H1 (cell line): ENCODE results near the gene ARRDC2. TPM values are rescaled to one million over a fixed set of nuclear protein-coding genes. Genes with fewer than 3 reads are reported as not detected.

Experiments
- CTCF ChIA-PET: fragments of 300-600 bp; sonication (Branson Sonifier 250); formaldehyde crosslinking; loops from one replicate; lab custom pipeline; 2021; ENCODE audit not compliant: partially characterized antibody; lab: Charles Lee
- POLR2A ChIA-PET: fragments of 300-600 bp; sonication (Branson Sonifier 250); formaldehyde crosslinking; loops from one replicate; lab custom pipeline; 2021; ENCODE audit warnings: inconsistent platforms; ENCODE audit not compliant: partially characterized antibody; lab: Charles Lee
- DNase-seq, 2 experiments: peaks; one replicate each; pipeline versions ENCODE4 v3.0.0 to v3.0.0-alpha.2; 2010 to 2022; ENCODE audit warnings: low spot score in 2 of 2, low read depth in 1 of 2, mixed read lengths in 1 of 2
- FAIRE-seq: peaks from 2 replicates; lab custom pipeline; 2011; peaks lifted over from hg19 to GRCh38; lab: Jason Lieb, UNC
- H2AFZ ChIP-seq: 2 replicates; pipeline ENCODE4 v1.8.1; 2012; ENCODE audit warnings: low read length, inconsistent platforms
- H2AK5ac ChIP-seq: 2 replicates; pipeline ENCODE4 v1.6.1; 2013; ENCODE audit warnings: low read depth, low read length
- H2BK120ac ChIP-seq: replicated peaks from 2 replicates; pipeline ENCODE3; 2013; ENCODE audit warnings: low read depth, low read length, inconsistent platforms
- H2BK12ac ChIP-seq: 2 replicates; pipeline ENCODE4 v1.6.1; 2013; ENCODE audit warnings: low read depth, low read length
- H2BK15ac ChIP-seq: 2 replicates; pipeline ENCODE4 v1.6.1; 2013; ENCODE audit warnings: low read length
- H2BK20ac ChIP-seq: 2 replicates; pipeline ENCODE4 v1.6.1; 2013; ENCODE audit warnings: low read length
- H2BK5ac ChIP-seq: 2 replicates; pipeline ENCODE4 v1.6.1; 2013; ENCODE audit warnings: low read depth, low read length
- H3K14ac ChIP-seq: 2 replicates; pipeline ENCODE4 v1.6.1; 2013; ENCODE audit warnings: inconsistent platforms; ENCODE audit not compliant: insufficient read length
- H3K18ac ChIP-seq: 2 replicates; pipeline ENCODE4 v1.6.1; 2013; ENCODE audit warnings: low read length; ENCODE audit errors: extremely low read depth
- H3K23ac ChIP-seq: 2 replicates; pipeline ENCODE4 v1.6.1; 2013; ENCODE audit warnings: inconsistent platforms; ENCODE audit not compliant: insufficient read length
- H3K23me2 ChIP-seq: 2 replicates; pipeline ENCODE4 v1.6.1; 2013; ENCODE audit warnings: low read depth, low read length
- H3K27ac ChIP-seq: 2 replicates; pipeline ENCODE4 v1.6.1; 2011; ENCODE audit warnings: low read depth, low read length, inconsistent platforms
- H3K27me3 ChIP-seq, 4 experiments: replicated peaks in 1 of 4; 1 replicate in 1 of 4; 2 replicates in 3 of 4; pipeline versions ENCODE4 v1.6.1 to v1.8.1; 2011 to 2013; ENCODE audit warnings: low read length in 3 of 4, mild to moderate bottlenecking in 3 of 4, inconsistent platforms in 2 of 4, mixed read lengths in 2 of 4, moderate library complexity in 1 of 4; ENCODE audit not compliant: control insufficient read depth in 3 of 4, insufficient read depth in 3 of 4; ENCODE audit errors: extremely low read depth in 1 of 4
- H3K36me3 ChIP-seq, 4 experiments: 2 replicates each; pipeline versions ENCODE4 v1.6.1 to v1.8.1; 2011 to 2013; ENCODE audit warnings: mild to moderate bottlenecking in 4 of 4, low read length in 3 of 4, moderate library complexity in 2 of 4, control low read depth in 1 of 4, inconsistent platforms in 1 of 4; ENCODE audit not compliant: insufficient read depth in 4 of 4, control insufficient read depth in 2 of 4
- H3K4ac ChIP-seq: replicated peaks from 2 replicates; pipeline ENCODE3; 2013; ENCODE audit warnings: low read length, low read depth, mixed read lengths, inconsistent platforms; ENCODE audit not compliant: insufficient read length
- H3K4me1 ChIP-seq, 4 experiments: replicated peaks in 1 of 4; 1 replicate in 1 of 4; 2 replicates in 3 of 4; pipeline versions ENCODE4 v1.6.1 to v1.8.1; 2011 to 2013; ENCODE audit warnings: low read length in 3 of 4, inconsistent platforms in 2 of 4, mixed read lengths in 1 of 4; ENCODE audit not compliant: insufficient read depth in 4 of 4, control insufficient read depth in 3 of 4
- H3K4me2 ChIP-seq, 2 experiments: 2 replicates each; pipeline versions ENCODE4 v1.6.1 to v1.8.1; 2011 to 2013; ENCODE audit warnings: low read depth in 2 of 2, low read length in 2 of 2, control low read depth in 1 of 2, inconsistent platforms in 1 of 2, mild to moderate bottlenecking in 1 of 2; ENCODE audit not compliant: insufficient read depth in 1 of 2
- H3K4me3 ChIP-seq, 4 experiments: fragments of 200-600, 300-600 bp in 1 of 4; sonication (generic), shearing (Covaris generic), sonication (Bioruptor Twin) in 1 of 4; 2 replicates each; pipeline versions ENCODE4 v1.5.1 to v1.8.1; 2011 to 2016; ENCODE audit warnings: low read length in 4 of 4, low read depth in 3 of 4, control low read depth in 2 of 4, inconsistent platforms in 2 of 4, mild to moderate bottlenecking in 2 of 4, mixed read lengths in 1 of 4, moderate library complexity in 1 of 4; ENCODE audit not compliant: insufficient read depth in 2 of 4; ENCODE audit errors: extremely low read depth in 1 of 4
- H3K56ac ChIP-seq: replicated peaks from 2 replicates; pipeline ENCODE3; 2013; ENCODE audit warnings: low read depth, mild to moderate bottlenecking, mixed read lengths, low read length, inconsistent platforms; ENCODE audit not compliant: insufficient read length
- H3K79me1 ChIP-seq: 2 replicates; pipeline ENCODE4 v1.6.1; 2013; ENCODE audit warnings: low read depth, low read length, control low read depth
- H3K79me2 ChIP-seq, 2 experiments: 2 replicates each; pipeline versions ENCODE4 v1.6.1 to v1.8.1; 2012 to 2013; ENCODE audit warnings: low read length in 2 of 2, mild to moderate bottlenecking in 2 of 2, inconsistent platforms in 1 of 2; ENCODE audit not compliant: insufficient read depth in 2 of 2, control insufficient read depth in 1 of 2
- H3K9ac ChIP-seq, 4 experiments: replicated peaks in 1 of 4; 1 replicate in 1 of 4; 2 replicates in 3 of 4; pipeline versions ENCODE4 v1.6.1 to v1.8.1; 2011 to 2013; ENCODE audit warnings: low read depth in 3 of 4, low read length in 3 of 4, control low read depth in 2 of 4, mild to moderate bottlenecking in 2 of 4, moderate library complexity in 2 of 4, inconsistent platforms in 1 of 4; ENCODE audit errors: extremely low read depth in 1 of 4
- H3K9me3 ChIP-seq, 2 experiments: 2 replicates each; pipeline versions ENCODE4 v1.6.1 to v1.8.1; 2012 to 2013; ENCODE audit warnings: mild to moderate bottlenecking in 2 of 2, moderate library complexity in 2 of 2, control low read depth in 1 of 2, inconsistent platforms in 1 of 2, low read depth in 1 of 2, low read length in 1 of 2, mixed read lengths in 1 of 2; ENCODE audit not compliant: insufficient read depth in 2 of 2
- H4K20me1 ChIP-seq, 2 experiments: replicated peaks in 1 of 2; 2 replicates each; pipeline versions ENCODE3 to v1.8.1; 2011 to 2013; ENCODE audit warnings: inconsistent platforms in 2 of 2, low read length in 2 of 2, mild to moderate bottlenecking in 1 of 2; ENCODE audit not compliant: insufficient read depth in 2 of 2, control insufficient read depth in 1 of 2
- H4K5ac ChIP-seq: 2 replicates; pipeline ENCODE4 v1.6.1; 2013; ENCODE audit warnings: low read length, low read depth, mixed read lengths, inconsistent platforms; ENCODE audit not compliant: insufficient read length
- H4K8ac ChIP-seq: 2 replicates; pipeline ENCODE4 v1.8.0; 2013; ENCODE audit warnings: mild to moderate bottlenecking, moderate library complexity, low read length, inconsistent platforms; ENCODE audit not compliant: insufficient read depth; ENCODE audit errors: extremely low read depth
- H4K91ac ChIP-seq: replicated peaks from 2 replicates; pipeline ENCODE3; 2013; ENCODE audit warnings: low read length, mixed read lengths, inconsistent platforms; ENCODE audit not compliant: insufficient read length
- CBX5 ChIP-seq: fragments of 300-800, 300-1000 bp; sonication (generic); IDR thresholded peaks from 2 replicates; pipeline ENCODE4 v1.7.1; 2016; ENCODE audit warnings: antibody characterized with exemption, low read length, low read depth
- FOSL1 ChIP-seq: IDR thresholded peaks from 2 replicates; pipeline ENCODE4 v1.6.1; 2011; ENCODE audit warnings: mild to moderate bottlenecking, low read depth, low read length, moderate library complexity; ENCODE audit not compliant: insufficient read depth
- JUN ChIP-seq: IDR thresholded peaks from 2 replicates; pipeline ENCODE4 v1.6.1; 2011; ENCODE audit warnings: low read depth, mild to moderate bottlenecking, improper control_type of control experiment, low read length
- RAD21 ChIP-seq, 2 experiments: IDR thresholded peaks in 1 of 2; conservative IDR thresholded peaks in 1 of 2; 2 replicates each; pipeline ENCODE4 v1.6.1; 2011; ENCODE audit warnings: low read depth in 2 of 2, low read length in 2 of 2, improper control_type of control experiment in 1 of 2, inconsistent platforms in 1 of 2, mild to moderate bottlenecking in 1 of 2, moderate library complexity in 1 of 2
- WGBS, 2 experiments: shearing (Covaris generic) in 1 of 2; methylation state at CpG; one replicate each; pipeline versions ENCODE4 v1.1.6 to v1.1.7; 2013 to 2015; ENCODE audit warnings: low lambda C conversion rate in 2 of 2, mixed read lengths in 2 of 2, inconsistent platforms in 1 of 2, low coverage in 1 of 2, missing lambda C conversion rate in 1 of 2; ENCODE audit not compliant: insufficient replicate concordance in 2 of 2, insufficient coverage in 1 of 2, insufficient read length in 1 of 2; ENCODE audit errors: extremely low coverage in 1 of 2, missing lambda C conversion rate in 1 of 2; 5-methylcytosine and 5-hydroxymethylcytosine counted together
- polyA plus RNA-seq, 7 experiments: library from polyadenylated mRNA; depleted of rRNA in 3 of 7; stranded (reverse) in 5 of 7; unstranded in 2 of 7; fragments of >200 nt in 5 of 7; fragments of 200-250 nt in 2 of 7; gene quantifications; 1 replicate in 5 of 7; 2 replicates in 1 of 7; 4 replicates in 1 of 7; pipeline versions ENCODE4 v1.2.1 to v1.2.3, GENCODE V29; 2011 to 2013; ENCODE audit warnings: missing spikeins in 2 of 7, mixed read lengths in 2 of 7
- total RNA-seq: library from RNA; stranded (reverse); fragmentation: NEBNext Ultra II Directional; extraction: Animal tissue kit (Norgen Biotek cat#: 25700); gene quantifications from 2 replicates; pipeline ENCODE4 v1.2.1, GENCODE V29; 2021

Gene ARRDC2
- total and polyA plus RNA-seq, 2 of the 8 experiments (the other 6 are each of a cell fraction or from before 2014, with no cell fraction given) = 5.4 to 6.9 TPM

- H3K9ac ChIP-seq = no peak overlapping the region
- no peak overlapping the region for H3K14ac ChIP-seq
- no peak overlapping the region for H2BK20ac ChIP-seq
- peaks cover 0 to 2% (median 0%) of the 10 kb centered on the region in 4 experiments; a peak in 1 of 8 replicates for H3K36me3 ChIP-seq
- no peak overlapping the region for H3K4ac ChIP-seq
- H3K56ac ChIP-seq = no peak overlapping the region
- no peaks in the 10 kb centered on the region for H3K79me2 ChIP-seq
- no peak overlapping the region for H3K27ac ChIP-seq
- no peak overlapping the region for H2BK12ac ChIP-seq
- DNase-seq = no peak
- peaks cover 0 to 11% (median 4%) of the 10 kb centered on the region in 4 experiments; a peak in 5 of 7 replicates for H3K4me1 ChIP-seq
- H3K79me1 ChIP-seq = no peaks in the 10 kb centered on the region
- H4K5ac ChIP-seq = no peak overlapping the region
- no peaks in the 10 kb centered on the region; a peak in 1 of 7 replicates for H3K27me3 ChIP-seq
- no peak overlapping the region for H3K23ac ChIP-seq
- ChIA-PET CTCF (interaction anchor here (0.6 to 1.8 kb wide), 5 partner anchors 12 to 91 kb away, joined by 3 to 6 read pairs (median 3); no protein-coding TSS in a partner anchor), POLR2A (interaction anchor here (0.5 to 0.8 kb wide), 3 partner anchors 14 to 1498 kb away, joined by 3 to 4 read pairs (median 3); no protein-coding TSS in a partner anchor)
- no peak overlapping the region for H2AFZ ChIP-seq
- no peaks in the 10 kb centered on the region for H4K20me1 ChIP-seq
- H3K23me2 ChIP-seq = peaks cover 12% of the 10 kb centered on the region
- H2AK5ac ChIP-seq = no peak overlapping the region
- H2BK120ac ChIP-seq = no peak overlapping the region
- H3K4me2 ChIP-seq = no peak overlapping the region
- no peak overlapping the region for H3K4me3 ChIP-seq
- WGBS, 2 experiments = 86% methylated on average over 11 of the region's 11 CpGs; no CpG with 5 or more reads in 1 of the 2 experiments
- no peak overlapping the region for H4K8ac ChIP-seq
- no peak for FAIRE-seq
- no peak for TF ChIP-seq CBX5
- no peak for TF ChIP-seq FOSL1
- TF ChIP-seq JUN = no peak
- no peak for TF ChIP-seq RAD21 (IDR thresholded peaks at IDR 0.05 in 1 of 2, conservative IDR thresholded peaks at IDR 0.05 in 1 of 2; ENCODE audit: low read depth in 2 of 2, low read length in 2 of 2)
- no peak overlapping the region for H2BK15ac ChIP-seq
- no peak overlapping the region for H3K18ac ChIP-seq
- peaks cover 0 to 3% of the 10 kb centered on the region in 2 experiments; a peak in 1 of 4 replicates for H3K9me3 ChIP-seq
- H4K91ac ChIP-seq = no peak overlapping the region
- H2BK5ac ChIP-seq = no peak overlapping the region
Measured at GRCh38 chr19:18010149-18010548, 2.2 kb downstream of the ARRDC2 start.
